ENCODE measurements around the gene TECTB. TPM values are rescaled to one million over a fixed set of nuclear protein-coding genes. Genes with fewer than 3 reads are reported as not detected.

Gene TECTB
- total and polyA plus RNA-seq, 2 donors (not counting 1 experiment from before 2014, with no cell fraction given), result not detected

DNA sequence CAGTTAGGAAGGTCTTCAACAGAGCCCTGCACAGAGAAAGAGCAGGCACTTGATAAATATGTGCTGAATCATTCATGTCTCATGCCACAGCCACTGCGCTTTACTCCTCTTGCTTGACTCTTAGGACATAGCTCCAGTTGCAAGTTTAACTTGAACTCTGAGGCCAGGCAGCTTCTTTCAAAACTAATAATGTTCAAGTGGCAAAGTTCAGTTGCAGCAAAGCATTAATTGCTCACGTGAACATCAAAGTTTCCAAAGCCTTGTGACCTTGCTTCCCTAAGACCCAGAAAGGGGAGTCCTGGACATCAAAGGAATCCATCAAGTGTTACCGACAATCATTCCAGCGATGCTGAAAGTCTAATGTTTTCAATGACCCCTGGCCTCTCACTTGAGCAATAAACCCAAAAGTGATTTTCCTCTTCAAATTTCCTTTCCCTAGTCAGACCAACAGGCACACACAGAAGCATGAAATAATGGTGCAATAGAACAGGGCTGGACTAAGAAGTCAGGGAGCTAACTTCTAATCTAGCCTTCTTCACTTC is 21.8 kb upstream of the TECTB start:
- H3K79me2 ChIP-seq (ENCODE audit: control insufficient read depth, insufficient read depth, low read length), result no peaks in the 10 kb centered on the region
- H2AFZ ChIP-seq (ENCODE audit: low read length), result no peak overlapping the region
- peak overlapping the region; percentile 46 for H3K27ac ChIP-seq (ENCODE audit: insufficient read depth, low read length)
- no peaks in the 10 kb centered on the region for H3K9me3 ChIP-seq (ENCODE audit: control insufficient read depth, insufficient read depth, low read depth, low read length)
- peak; percentile 39 to 64 for DNase-seq (ENCODE audit: low read depth in 2 of 2)
- TF ChIP-seq EZH2 (IDR thresholded peaks at IDR 0.05; ENCODE audit: low read length, missing control alignments), result no peak
- TF ChIP-seq, protein P1, sequence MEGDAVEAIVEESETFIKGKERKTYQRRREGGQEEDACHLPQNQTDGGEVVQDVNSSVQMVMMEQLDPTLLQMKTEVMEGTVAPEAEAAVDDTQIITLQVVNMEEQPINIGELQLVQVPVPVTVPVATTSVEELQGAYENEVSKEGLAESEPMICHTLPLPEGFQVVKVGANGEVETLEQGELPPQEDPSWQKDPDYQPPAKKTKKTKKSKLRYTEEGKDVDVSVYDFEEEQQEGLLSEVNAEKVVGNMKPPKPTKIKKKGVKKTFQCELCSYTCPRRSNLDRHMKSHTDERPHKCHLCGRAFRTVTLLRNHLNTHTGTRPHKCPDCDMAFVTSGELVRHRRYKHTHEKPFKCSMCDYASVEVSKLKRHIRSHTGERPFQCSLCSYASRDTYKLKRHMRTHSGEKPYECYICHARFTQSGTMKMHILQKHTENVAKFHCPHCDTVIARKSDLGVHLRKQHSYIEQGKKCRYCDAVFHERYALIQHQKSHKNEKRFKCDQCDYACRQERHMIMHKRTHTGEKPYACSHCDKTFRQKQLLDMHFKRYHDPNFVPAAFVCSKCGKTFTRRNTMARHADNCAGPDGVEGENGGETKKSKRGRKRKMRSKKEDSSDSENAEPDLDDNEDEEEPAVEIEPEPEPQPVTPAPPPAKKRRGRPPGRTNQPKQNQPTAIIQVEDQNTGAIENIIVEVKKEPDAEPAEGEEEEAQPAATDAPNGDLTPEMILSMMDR (conservative IDR thresholded peaks at IDR 0.05 in 1 of 2, IDR thresholded peaks at IDR 0.05 in 1 of 2; ENCODE audit: low read depth in 1 of 2, low read length in 2 of 2), result no peak
- peaks cover 10% of the 10 kb centered on the region for H3K4me1 ChIP-seq (ENCODE audit: control insufficient read depth, extremely low read depth, insufficient read depth, low read length)
- H3K4me3 ChIP-seq (replicated peaks in 1 of 4; ENCODE audit: control extremely low read depth in 1 of 4, insufficient read depth in 1 of 4, low read depth in 3 of 4, low read length in 4 of 4), result no peak overlapping the region
- no peaks in the 10 kb centered on the region for H3K27me3 ChIP-seq (ENCODE audit: control insufficient read depth, insufficient read depth, low read length)
- H3K4me2 ChIP-seq (ENCODE audit: extremely low read depth, insufficient read depth, low read length), result peak overlapping the region; percentile 17
- no peaks in the 10 kb centered on the region for H4K20me1 ChIP-seq (ENCODE audit: control insufficient read depth, extremely low read depth, insufficient read depth, low read length)
- no peaks in the 10 kb centered on the region for H3K36me3 ChIP-seq (ENCODE audit: control insufficient read depth, insufficient read depth, low read length)
- H3K9ac ChIP-seq (ENCODE audit: insufficient read depth, low read length), result no peak overlapping the region

DNA sequence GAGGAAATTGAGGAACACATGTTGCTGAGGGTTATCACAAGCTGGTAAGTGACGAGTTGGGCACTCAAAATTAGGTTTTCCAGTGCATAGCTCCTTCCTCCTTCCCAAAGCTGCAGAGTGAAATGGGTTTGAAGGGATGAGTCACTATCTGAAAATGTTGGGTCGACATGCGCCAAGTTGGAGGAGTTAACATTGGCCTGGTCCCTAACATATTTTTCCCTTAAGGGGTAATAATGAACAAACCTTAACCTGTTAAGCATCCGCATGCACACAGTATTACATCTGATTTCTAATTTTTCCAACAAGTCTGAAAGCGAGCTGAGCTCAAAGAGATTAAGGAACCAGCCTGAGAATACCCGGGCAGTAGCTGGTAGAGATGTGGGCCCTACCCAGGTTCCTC is 20.7 kb upstream of the TECTB start:
- H3K36me3 ChIP-seq (ENCODE audit: control insufficient read depth, insufficient read depth, low read length), result no peaks in the 10 kb centered on the region
- H3K27me3 ChIP-seq (ENCODE audit: control insufficient read depth, insufficient read depth, low read length), result no peaks in the 10 kb centered on the region
- H4K20me1 ChIP-seq (ENCODE audit: control insufficient read depth, extremely low read depth, insufficient read depth, low read length), result no peaks in the 10 kb centered on the region
- no peak overlapping the region for H3K9ac ChIP-seq (ENCODE audit: insufficient read depth, low read length)
- no peak overlapping the region for H3K4me3 ChIP-seq (replicated peaks in 1 of 4; ENCODE audit: control extremely low read depth in 1 of 4, insufficient read depth in 1 of 4, low read depth in 3 of 4, low read length in 4 of 4)
- no peaks in the 10 kb centered on the region for H3K79me2 ChIP-seq (ENCODE audit: control insufficient read depth, insufficient read depth, low read length)
- DNase-seq (ENCODE audit: low read depth in 2 of 2), result peak in 1 of 2 donors; percentile 30
- peaks cover 10% of the 10 kb centered on the region for H3K4me1 ChIP-seq (ENCODE audit: control insufficient read depth, extremely low read depth, insufficient read depth, low read length)
- H2AFZ ChIP-seq (ENCODE audit: low read length), result no peak overlapping the region
- H3K9me3 ChIP-seq (ENCODE audit: control insufficient read depth, insufficient read depth, low read depth, low read length), result no peaks in the 10 kb centered on the region
- H3K27ac ChIP-seq (ENCODE audit: insufficient read depth, low read length), result no peak overlapping the region
- H3K4me2 ChIP-seq (ENCODE audit: extremely low read depth, insufficient read depth, low read length), result no peak overlapping the region
- TF ChIP-seq, protein P1 (conservative IDR thresholded peaks at IDR 0.05 in 1 of 2, IDR thresholded peaks at IDR 0.05 in 1 of 2; ENCODE audit: low read depth in 1 of 2, low read length in 2 of 2), result no peak
- TF ChIP-seq EZH2 (IDR thresholded peaks at IDR 0.05; ENCODE audit: low read length, missing control alignments), result no peak

DNA sequence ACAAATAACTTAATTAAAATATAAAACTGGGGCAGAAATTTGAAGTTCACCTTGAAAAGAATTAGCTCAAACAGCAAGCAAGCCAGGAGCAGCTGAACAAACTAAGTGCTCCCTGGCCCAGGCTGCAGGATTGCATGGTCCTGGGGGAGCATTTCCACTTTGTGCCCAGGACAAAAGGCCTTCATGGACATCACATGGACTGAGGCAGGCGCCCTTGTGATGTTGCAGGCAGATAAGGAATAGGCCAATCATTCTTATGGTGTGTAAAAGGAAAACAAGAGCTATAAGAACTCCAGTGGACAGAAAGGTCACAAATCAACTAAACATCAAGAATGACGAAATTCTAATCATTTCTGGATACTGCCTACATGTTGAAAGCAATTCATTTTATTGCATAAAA is 17.5 kb upstream of the TECTB start:
- H3K27ac ChIP-seq (ENCODE audit: insufficient read depth, low read length), result no peak overlapping the region

More for the DNA sequence above, 17.5 kb upstream of the TECTB start:
- DNase-seq (ENCODE audit: low read depth in 2 of 2), result peak in 1 of 2 donors; percentile 7
- no peak overlapping the region for H3K4me2 ChIP-seq (ENCODE audit: extremely low read depth, insufficient read depth, low read length)
- H4K20me1 ChIP-seq (ENCODE audit: control insufficient read depth, extremely low read depth, insufficient read depth, low read length), result no peaks in the 10 kb centered on the region
- H3K79me2 ChIP-seq (ENCODE audit: control insufficient read depth, insufficient read depth, low read length), result no peaks in the 10 kb centered on the region
- TF ChIP-seq, protein P1 (conservative IDR thresholded peaks at IDR 0.05 in 1 of 2, IDR thresholded peaks at IDR 0.05 in 1 of 2; ENCODE audit: low read depth in 1 of 2, low read length in 2 of 2), result no peak
- no peak for TF ChIP-seq EZH2 (IDR thresholded peaks at IDR 0.05; ENCODE audit: low read length, missing control alignments)
- H3K27me3 ChIP-seq (ENCODE audit: control insufficient read depth, insufficient read depth, low read length), result no peaks in the 10 kb centered on the region
- H3K36me3 ChIP-seq (ENCODE audit: control insufficient read depth, insufficient read depth, low read length), result no peaks in the 10 kb centered on the region
- H3K9me3 ChIP-seq (ENCODE audit: control insufficient read depth, insufficient read depth, low read depth, low read length), result no peaks in the 10 kb centered on the region
- H3K4me3 ChIP-seq (replicated peaks in 1 of 4; ENCODE audit: control extremely low read depth in 1 of 4, insufficient read depth in 1 of 4, low read depth in 3 of 4, low read length in 4 of 4), result no peak overlapping the region
- no peak overlapping the region for H2AFZ ChIP-seq (ENCODE audit: low read length)
- no peak overlapping the region for H3K9ac ChIP-seq (ENCODE audit: insufficient read depth, low read length)
- H3K4me1 ChIP-seq (ENCODE audit: control insufficient read depth, extremely low read depth, insufficient read depth, low read length), result peaks cover 9% of the 10 kb centered on the region
